ENCODE measurements around the gene S100A6. TPM values are rescaled to one million over a fixed set of nuclear protein-coding genes. Genes with fewer than 3 reads are reported as not detected.

S100A6 gene
- total RNA-seq, 4 donors from 2014 or later = 219 to 881 (median 433) TPM

- in situ Hi-C loops (cut with MboI; ENCODE audit: low pct_ligation_motif_present in 1 of 4, low pct_unique_long_range_greater_than_20kb in 1 of 4, low sequenced_read_pairs in 3 of 4) (loop anchor here in 2 of 4 donors (5.0 kb wide), 1 partner anchor 57 kb away; no protein-coding TSS in a partner anchor), intact Hi-C loops (cut with DNase I; ENCODE audit: low total_unique reads) (loop anchor here (5.0 kb wide), 1 partner anchor 57 kb away; no protein-coding TSS in a partner anchor)
- TF ChIP-seq POLR2A (IDR thresholded peaks at IDR 0.05) (no peak), POLR2AphosphoS5 (IDR thresholded peaks at IDR 0.05) (no peak), CTCF (IDR thresholded peaks at IDR 0.05) (no peak), EP300 (IDR thresholded peaks at IDR 0.05; ENCODE audit: low read depth) (no peak)
- no peak for DNase-seq
- Histone ChIP-seq H3K4me1 (peaks cover 34 to 59% (median 40%) of the 10 kb centered on the region in 4 donors), H3K27ac (no peak overlapping the region), H3K27me3 (no peaks in the 10 kb centered on the region), H3K4me3 (no peak overlapping the region), H3K9me3 (no peaks in the 10 kb centered on the region), H3K36me3 (no peaks in the 10 kb centered on the region)
- WGBS, 2 donors (ENCODE audit: low coverage in 1 of 2) = 60 to 85% methylated on average over 1 to 8 of the region's 8 CpGs
Measured at GRCh38 chr1:153569465-153569864, 33.7 kb upstream of the S100A6 start.

GRCh38 chr1:153568367-153569099 lies 32.7 kb upstream of the S100A6 start:
- H3K36me3 ChIP-seq = no peaks in the 10 kb centered on the region
- WGBS, 2 donors (ENCODE audit: low coverage in 1 of 2) = 8% methylated on average over 25 of the region's 25 CpGs; no CpG with 5 or more reads in 1 of the 2 donors
- H3K4me3 ChIP-seq = peak overlapping the region in 2 of 4 donors; percentile 8 to 34
- DNase-seq = peak; percentile 92
- H3K4me1 ChIP-seq = peaks cover 34 to 58% (median 40%) of the 10 kb centered on the region in 4 donors
- in situ Hi-C loops (cut with MboI; ENCODE audit: low pct_ligation_motif_present in 1 of 4, low pct_unique_long_range_greater_than_20kb in 1 of 4, low sequenced_read_pairs in 3 of 4) (loop anchor here in 2 of 4 donors (5.0 kb wide), 1 partner anchor 56 kb away; no protein-coding TSS in a partner anchor), intact Hi-C loops (cut with DNase I; ENCODE audit: low total_unique reads) (loop anchor here (1.0 to 5.0 kb wide), 2 partner anchors 35 to 56 kb away; no protein-coding TSS in a partner anchor)
- no peaks in the 10 kb centered on the region for H3K9me3 ChIP-seq
- TF ChIP-seq POLR2A (IDR thresholded peaks at IDR 0.05) = peak; percentile 32
- TF ChIP-seq EP300 (IDR thresholded peaks at IDR 0.05; ENCODE audit: low read depth) = no peak
- peak in 2 of 3 donors; percentile 44 to 51 for TF ChIP-seq POLR2AphosphoS5 (IDR thresholded peaks at IDR 0.05)
- peak; percentile 99 to 100 (median 99) for TF ChIP-seq CTCF (IDR thresholded peaks at IDR 0.05)
- H3K27ac ChIP-seq = peak overlapping the region; percentile 93 to 97 (median 94)
- H3K27me3 ChIP-seq = no peaks in the 10 kb centered on the region

- Histone ChIP-seq H3K4me3 (peak overlapping the region in 2 of 4 donors; percentile 8 to 34), H3K27ac (peak overlapping the region; percentile 93 to 97 (median 94)), H3K4me1 (peaks cover 33 to 50% (median 38%) of the 10 kb centered on the region in 4 donors), H3K36me3 (no peaks in the 10 kb centered on the region), H3K27me3 (no peaks in the 10 kb centered on the region), H3K9me3 (no peaks in the 10 kb centered on the region)
- WGBS, 2 donors (ENCODE audit: low coverage in 1 of 2) = 79 to 86% methylated on average over 10 to 22 of the region's 22 CpGs
- intact Hi-C loops (cut with DNase I; ENCODE audit: low total_unique reads) (loop anchor here (1.0 to 5.0 kb wide), 2 partner anchors 34 to 55 kb away; no protein-coding TSS in a partner anchor), in situ Hi-C loops (cut with MboI; ENCODE audit: low pct_ligation_motif_present in 1 of 4, low pct_unique_long_range_greater_than_20kb in 1 of 4, low sequenced_read_pairs in 3 of 4) (loop anchor here in 2 of 4 donors (5.0 kb wide), 1 partner anchor 55 kb away; no protein-coding TSS in a partner anchor)
- DNase-seq = no peak
- no peak for TF ChIP-seq CTCF (IDR thresholded peaks at IDR 0.05)
Measured at GRCh38 chr1:153567621-153568366, 32.0 kb upstream of the S100A6 start.
